Lung (tissue), 12 donors: ENCODE results near the gene FBXL17. TPM values are rescaled to one million over a fixed set of nuclear protein-coding genes. Genes with fewer than 3 reads are reported as not detected.

Experiments used
- ATAC-seq: fragments of 200-7000 bp; cut with Tn5 transposase; one replicate; pipeline ENCODE4 v1.9.1; 2020; ENCODE audit warnings: moderate number of reproducible peaks; ENCODE audit not compliant: insufficient read depth, low FRiP score
- DNase-seq, 3 donors: peaks; one replicate each; pipeline ENCODE4 v3.0.0-alpha.2; 2013 to 2017
- H3K27ac ChIP-seq, 2 donors: one replicate each; pipeline ENCODE4 v1.5.1; 2013; ENCODE audit warnings: mild to moderate bottlenecking in 2 of 2, moderate library complexity in 2 of 2, control low read depth in 1 of 2, inconsistent platforms in 1 of 2, low read depth in 1 of 2, low read length in 1 of 2
- H3K27me3 ChIP-seq, 3 donors: one replicate each; pipeline ENCODE4 v1.5.1; 2013; ENCODE audit warnings: low read length in 2 of 3; ENCODE audit not compliant: control insufficient read depth in 3 of 3, insufficient read depth in 3 of 3
- H3K36me3 ChIP-seq, 4 donors: one replicate each; pipeline ENCODE4 v1.5.1; 2013; ENCODE audit warnings: low read length in 4 of 4, mild to moderate bottlenecking in 1 of 4, moderate library complexity in 1 of 4; ENCODE audit not compliant: control insufficient read depth in 4 of 4, insufficient read depth in 4 of 4
- H3K4me1 ChIP-seq, 5 donors: one replicate each; pipeline ENCODE4 v1.5.1; 2013; ENCODE audit warnings: low read length in 5 of 5, mild to moderate bottlenecking in 2 of 5, moderate library complexity in 1 of 5; ENCODE audit not compliant: control insufficient read depth in 5 of 5, insufficient read depth in 5 of 5
- H3K4me3 ChIP-seq: one replicate; pipeline ENCODE4 v1.5.1; 2013; ENCODE audit warnings: mild to moderate bottlenecking, control low read depth, moderate library complexity
- H3K9ac ChIP-seq, 2 donors: one replicate each; pipeline ENCODE4 v1.5.1; 2013; ENCODE audit warnings: low read length in 2 of 2, control low read depth in 1 of 2; ENCODE audit not compliant: insufficient read depth in 1 of 2
- H3K9me3 ChIP-seq, 4 donors: one replicate each; pipeline ENCODE4 v1.5.1; 2013; ENCODE audit warnings: low read length in 3 of 4, mild to moderate bottlenecking in 1 of 4, moderate library complexity in 1 of 4; ENCODE audit not compliant: control insufficient read depth in 4 of 4, insufficient read depth in 3 of 4
- WGBS, 2 donors: extraction: QIAGEN DNeasy Blood & Tissue Kit; methylation state at CpG; one replicate each; pipeline ENCODE4 v1.1.7; 2013; 5-methylcytosine and 5-hydroxymethylcytosine counted together
- polyA plus RNA-seq, 2 donors: library from polyadenylated mRNA; stranded (reverse); fragments of 200-250 nt; gene quantifications; one replicate each; pipeline ENCODE4 v1.2.1, GENCODE V29; 2013
- total RNA-seq, 2 donors: library from RNA; depleted of rRNA in 1 of 2; stranded (reverse); fragments of >200 nt in 1 of 2; gene quantifications; one replicate each; pipeline ENCODE4 v1.2.1, GENCODE V29; 2014 to 2021
- TF ChIP-seq, protein P1 (sequence below): IDR thresholded peaks from 2 replicates; pipeline ENCODE4 v1.5.1; 2012; ENCODE audit warnings: mild to moderate bottlenecking; ENCODE audit errors: control extremely low read depth, extremely low read depth
- donor health status: control.
- donor health status: control.
- donor health status: Bipolar disorder and iron deficiency.
- donor health status: healthy.
- donor health status: DM: yes; HTN: yes; CAD: no.

The FBXL17 gene
- total and polyA plus RNA-seq, 4 donors, result 4.0 to 23.9 (median 13.6) TPM

DNA sequence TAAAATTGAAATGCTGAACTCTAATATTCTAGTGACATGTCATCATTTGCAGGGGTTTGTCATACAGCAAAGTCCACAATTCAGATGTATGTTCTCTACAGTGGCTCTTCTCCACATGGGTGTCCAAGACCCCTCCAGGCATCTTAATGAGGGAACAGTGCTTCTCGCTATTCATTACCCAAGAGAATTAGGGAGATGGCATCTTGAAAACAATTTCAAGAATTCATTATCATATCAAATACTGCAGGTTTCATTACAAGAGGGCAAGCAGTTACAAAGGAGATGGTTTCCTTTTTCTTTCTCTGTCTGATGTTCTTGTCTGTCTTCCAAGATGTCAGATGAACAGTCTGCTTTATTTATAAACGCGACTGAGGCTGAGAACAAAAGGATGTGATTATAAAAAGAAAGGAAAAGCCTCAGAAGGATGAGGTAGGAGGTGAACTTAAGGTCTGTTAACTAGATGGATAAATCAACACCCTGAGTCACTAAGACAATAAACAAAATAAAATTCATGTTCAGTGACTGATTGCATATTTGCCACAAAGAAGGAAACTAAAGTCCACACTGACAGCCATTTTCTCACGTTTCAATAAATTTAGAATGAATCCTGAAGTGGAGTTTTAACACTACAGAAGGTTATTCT is 384.4 kb downstream of the FBXL17 start:
- no peak overlapping the region for H3K27ac ChIP-seq
- H3K27me3 ChIP-seq, result no peaks in the 10 kb centered on the region
- H3K4me1 ChIP-seq, result no peaks in the 10 kb centered on the region
- DNase-seq, result no peak
- no peak for ATAC-seq
- no peak overlapping the region for H3K9ac ChIP-seq
- H3K9me3 ChIP-seq, result no peaks in the 10 kb centered on the region
- H3K36me3 ChIP-seq, result no peaks in the 10 kb centered on the region
- TF ChIP-seq, protein P1, sequence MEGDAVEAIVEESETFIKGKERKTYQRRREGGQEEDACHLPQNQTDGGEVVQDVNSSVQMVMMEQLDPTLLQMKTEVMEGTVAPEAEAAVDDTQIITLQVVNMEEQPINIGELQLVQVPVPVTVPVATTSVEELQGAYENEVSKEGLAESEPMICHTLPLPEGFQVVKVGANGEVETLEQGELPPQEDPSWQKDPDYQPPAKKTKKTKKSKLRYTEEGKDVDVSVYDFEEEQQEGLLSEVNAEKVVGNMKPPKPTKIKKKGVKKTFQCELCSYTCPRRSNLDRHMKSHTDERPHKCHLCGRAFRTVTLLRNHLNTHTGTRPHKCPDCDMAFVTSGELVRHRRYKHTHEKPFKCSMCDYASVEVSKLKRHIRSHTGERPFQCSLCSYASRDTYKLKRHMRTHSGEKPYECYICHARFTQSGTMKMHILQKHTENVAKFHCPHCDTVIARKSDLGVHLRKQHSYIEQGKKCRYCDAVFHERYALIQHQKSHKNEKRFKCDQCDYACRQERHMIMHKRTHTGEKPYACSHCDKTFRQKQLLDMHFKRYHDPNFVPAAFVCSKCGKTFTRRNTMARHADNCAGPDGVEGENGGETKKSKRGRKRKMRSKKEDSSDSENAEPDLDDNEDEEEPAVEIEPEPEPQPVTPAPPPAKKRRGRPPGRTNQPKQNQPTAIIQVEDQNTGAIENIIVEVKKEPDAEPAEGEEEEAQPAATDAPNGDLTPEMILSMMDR, result no peak
- WGBS, 2 donors, result 62 to 71% methylated on average over 4 of the region's 4 CpGs
- no peak overlapping the region for H3K4me3 ChIP-seq

DNA sequence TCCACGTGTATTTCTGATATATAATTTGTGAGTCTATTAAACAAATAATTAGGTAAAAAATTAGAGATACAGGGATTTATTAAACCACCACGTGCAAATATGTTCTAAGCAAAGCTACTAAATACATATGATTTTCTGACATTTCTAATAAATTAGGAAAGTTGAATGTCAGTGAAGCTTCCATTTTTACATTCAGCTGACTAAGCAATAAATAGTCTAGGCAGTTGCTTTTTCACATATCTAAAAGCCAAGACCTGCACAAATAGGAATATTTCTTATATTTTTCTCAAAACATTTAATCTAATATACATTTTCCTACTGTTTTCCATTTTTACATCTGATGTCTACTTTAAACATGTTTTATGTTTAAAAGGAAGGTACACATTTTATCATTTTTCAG is 388.6 kb downstream of the FBXL17 start:
- ATAC-seq, result no peak
- WGBS, 2 donors, result 97 to 98% methylated on average over 2 of the region's 2 CpGs
- H3K9ac ChIP-seq, result no peak overlapping the region

DNA sequence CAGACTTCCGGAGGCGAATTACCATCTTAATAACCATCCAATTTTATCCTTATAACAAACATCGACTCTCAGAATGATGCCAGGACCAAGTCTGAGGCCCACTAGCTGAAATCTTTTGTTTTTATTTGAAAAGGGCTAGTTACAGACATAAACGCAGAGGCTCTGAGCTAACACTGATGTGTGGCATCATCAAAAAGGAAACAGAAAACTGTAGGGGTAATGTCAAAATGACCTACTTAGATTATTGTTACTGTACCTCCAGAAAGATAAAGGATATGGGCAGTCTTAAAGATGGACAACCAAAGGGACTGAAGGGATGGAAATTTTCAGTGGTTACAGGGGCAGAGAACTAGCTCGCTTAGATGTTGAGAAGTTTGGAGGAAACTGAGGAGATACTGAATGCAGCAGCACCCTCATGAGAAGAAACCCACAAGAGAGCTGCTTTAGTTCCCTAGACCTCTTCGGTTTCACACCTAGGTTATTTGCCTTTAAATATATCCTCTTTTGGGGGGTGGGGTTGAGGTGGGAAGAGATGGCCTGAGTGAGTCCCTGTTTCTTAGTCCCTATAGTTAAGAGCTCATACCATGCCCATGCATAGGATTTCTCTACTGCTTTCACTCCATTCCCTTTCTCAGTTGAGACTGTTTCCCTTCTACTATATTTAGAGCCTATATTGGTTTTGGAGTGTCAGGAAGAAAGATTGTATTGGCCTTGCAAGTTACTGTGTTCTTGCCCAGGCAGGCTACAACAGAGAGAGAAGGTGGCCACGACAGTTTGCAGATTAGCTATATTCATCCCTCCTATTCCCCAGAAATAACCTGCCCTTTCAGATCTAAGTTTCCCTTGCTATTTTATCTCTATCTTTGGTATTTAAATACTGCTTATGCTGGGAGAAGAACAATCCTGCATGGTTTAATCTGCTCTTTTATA is 390.8 kb downstream of the FBXL17 start:
- no peak for ATAC-seq
- 84 to 90% methylated on average over 7 of the region's 7 CpGs for WGBS, 2 donors
- H3K9me3 ChIP-seq, result no peaks in the 10 kb centered on the region

More for the DNA sequence above, 388.6 kb downstream of the FBXL17 start:
- TF ChIP-seq, protein P1, result no peak
- no peak overlapping the region for H3K27ac ChIP-seq
- no peak overlapping the region for H3K4me3 ChIP-seq
- no peaks in the 10 kb centered on the region for H3K36me3 ChIP-seq
- peaks cover 0 to 5% (median 0%) of the 10 kb centered on the region in 5 donors for H3K4me1 ChIP-seq
- no peaks in the 10 kb centered on the region for H3K9me3 ChIP-seq
- no peak for DNase-seq
- H3K27me3 ChIP-seq, result no peaks in the 10 kb centered on the region

More for the DNA sequence above, 390.8 kb downstream of the FBXL17 start:
- Histone ChIP-seq H3K4me3 (no peak overlapping the region), H3K27me3 (no peaks in the 10 kb centered on the region), H3K9ac (no peak overlapping the region), H3K27ac (no peak overlapping the region), H3K4me1 (peaks cover 0 to 5% (median 0%) of the 10 kb centered on the region in 5 donors), H3K36me3 (no peaks in the 10 kb centered on the region)
- TF ChIP-seq, protein P1, result no peak
- no peak for DNase-seq
